Lung (tissue), 12 donors: ENCODE results near the gene RBM28. TPM values are rescaled to one million over a fixed set of nuclear protein-coding genes. Genes with fewer than 3 reads are reported as not detected.
A peak's percentile ranks its signal among the peaks of the same experiment; 100 is the strongest.

Experiments
- ATAC-seq: fragments of 200-7000 bp; cut with Tn5 transposase; one replicate; pipeline ENCODE4 v1.9.1; 2020; ENCODE audit warnings: moderate number of reproducible peaks; ENCODE audit not compliant: insufficient read depth, low FRiP score
- DNase-seq, 3 donors: peaks; one replicate each; pipeline ENCODE4 v3.0.0-alpha.2; 2013 to 2017
- H3K27ac ChIP-seq, 2 donors: one replicate each; pipeline ENCODE4 v1.5.1; 2013; ENCODE audit warnings: mild to moderate bottlenecking in 2 of 2, moderate library complexity in 2 of 2, control low read depth in 1 of 2, inconsistent platforms in 1 of 2, low read depth in 1 of 2, low read length in 1 of 2
- H3K27me3 ChIP-seq, 3 donors: one replicate each; pipeline ENCODE4 v1.5.1; 2013; ENCODE audit warnings: low read length in 2 of 3; ENCODE audit not compliant: control insufficient read depth in 3 of 3, insufficient read depth in 3 of 3
- H3K36me3 ChIP-seq, 4 donors: one replicate each; pipeline ENCODE4 v1.5.1; 2013; ENCODE audit warnings: low read length in 4 of 4, mild to moderate bottlenecking in 1 of 4, moderate library complexity in 1 of 4; ENCODE audit not compliant: control insufficient read depth in 4 of 4, insufficient read depth in 4 of 4
- H3K4me1 ChIP-seq, 5 donors: one replicate each; pipeline ENCODE4 v1.5.1; 2013; ENCODE audit warnings: low read length in 5 of 5, mild to moderate bottlenecking in 2 of 5, moderate library complexity in 1 of 5; ENCODE audit not compliant: control insufficient read depth in 5 of 5, insufficient read depth in 5 of 5
- H3K4me3 ChIP-seq: one replicate; pipeline ENCODE4 v1.5.1; 2013; ENCODE audit warnings: mild to moderate bottlenecking, control low read depth, moderate library complexity
- H3K9ac ChIP-seq, 2 donors: one replicate each; pipeline ENCODE4 v1.5.1; 2013; ENCODE audit warnings: low read length in 2 of 2, control low read depth in 1 of 2; ENCODE audit not compliant: insufficient read depth in 1 of 2
- H3K9me3 ChIP-seq, 4 donors: one replicate each; pipeline ENCODE4 v1.5.1; 2013; ENCODE audit warnings: low read length in 3 of 4, mild to moderate bottlenecking in 1 of 4, moderate library complexity in 1 of 4; ENCODE audit not compliant: control insufficient read depth in 4 of 4, insufficient read depth in 3 of 4
- CTCF ChIP-seq: IDR thresholded peaks from 2 replicates; pipeline ENCODE4 v1.5.1; 2012; ENCODE audit warnings: mild to moderate bottlenecking; ENCODE audit errors: control extremely low read depth, extremely low read depth
- WGBS, 2 donors: extraction: QIAGEN DNeasy Blood & Tissue Kit; methylation state at CpG; one replicate each; pipeline ENCODE4 v1.1.7; 2013; 5-methylcytosine and 5-hydroxymethylcytosine counted together
- polyA plus RNA-seq, 2 donors: library from polyadenylated mRNA; stranded (reverse); fragments of 200-250 nt; gene quantifications; one replicate each; pipeline ENCODE4 v1.2.1, GENCODE V29; 2013
- total RNA-seq, 2 donors: library from RNA; depleted of rRNA in 1 of 2; stranded (reverse); fragments of >200 nt in 1 of 2; gene quantifications; one replicate each; pipeline ENCODE4 v1.2.1, GENCODE V29; 2014 to 2021
- donor health status: control.
- donor health status: control.
- donor health status: Bipolar disorder and iron deficiency.
- donor health status: healthy.
- donor health status: DM: yes; HTN: yes; CAD: no.

The RBM28 gene
- total and polyA plus RNA-seq, 4 donors, result 18.8 to 44.7 (median 27.2) TPM

- DNase-seq, result no peak
- no peak for TF ChIP-seq CTCF
- ATAC-seq, result no peak
- H3K4me1 ChIP-seq, result peaks cover 0 to 24% (median 3%) of the 10 kb centered on the region in 5 donors
- H3K36me3 ChIP-seq, result no peaks in the 10 kb centered on the region
- no peaks in the 10 kb centered on the region for H3K9me3 ChIP-seq
- H3K27me3 ChIP-seq, result peaks cover 0 to 36% (median 16%) of the 10 kb centered on the region in 3 donors
- no peak overlapping the region for H3K4me3 ChIP-seq
- H3K27ac ChIP-seq, result no peak overlapping the region
- H3K9ac ChIP-seq, result no peak overlapping the region
- WGBS, 2 donors, result 45 to 46% methylated on average over 2 of the region's 2 CpGs
Observed at GRCh38 chr7:128268233-128268632, 75.5 kb downstream of the RBM28 start.

- Histone ChIP-seq H3K9ac (no peak overlapping the region), H3K27me3 (peaks cover 0 to 30% (median 14%) of the 10 kb centered on the region in 3 donors), H3K27ac (no peak overlapping the region), H3K36me3 (no peaks in the 10 kb centered on the region), H3K9me3 (peaks cover 0 to 1% (median 0%) of the 10 kb centered on the region in 4 donors), H3K4me3 (no peak overlapping the region), H3K4me1 (peaks cover 0 to 24% (median 3%) of the 10 kb centered on the region in 5 donors)
- TF ChIP-seq CTCF, result no peak
- DNase-seq, result no peak
- 67 to 82% methylated on average over 4 of the region's 4 CpGs for WGBS, 2 donors
- no peak for ATAC-seq
Observed at GRCh38 chr7:128267595-128267924, 76.1 kb downstream of the RBM28 start.

- WGBS, 2 donors, result 32 to 48% methylated on average over 16 of the region's 16 CpGs
- Histone ChIP-seq H3K36me3 (no peaks in the 10 kb centered on the region), H3K9ac (no peak overlapping the region), H3K4me3 (no peak overlapping the region), H3K9me3 (peaks cover 0 to 3% (median 0%) of the 10 kb centered on the region in 4 donors), H3K27me3 (peaks cover 0 to 24% (median 11%) of the 10 kb centered on the region in 3 donors), H3K4me1 (peaks cover 0 to 24% (median 3%) of the 10 kb centered on the region in 5 donors), H3K27ac (no peak overlapping the region)
- no peak for TF ChIP-seq CTCF
- no peak for ATAC-seq
- peak; percentile 73 to 82 (median 77) for DNase-seq
Observed at GRCh38 chr7:128266883-128267594, 76.7 kb downstream of the RBM28 start.
